ENCODE measurements around the gene LGR5. TPM values are rescaled to one million over a fixed set of nuclear protein-coding genes. Genes with fewer than 3 reads are reported as not detected.
A peak's percentile ranks its signal among the peaks of the same experiment; 100 is the strongest.
"Not testable (repeated sequence)": the region's sequence is repeated elsewhere in the genome, so short reads cannot be mapped to it uniquely, and the experiment has no call there.

The LGR5 gene
- total RNA-seq, 1 donor from 2014 or later = not detected

DNA sequence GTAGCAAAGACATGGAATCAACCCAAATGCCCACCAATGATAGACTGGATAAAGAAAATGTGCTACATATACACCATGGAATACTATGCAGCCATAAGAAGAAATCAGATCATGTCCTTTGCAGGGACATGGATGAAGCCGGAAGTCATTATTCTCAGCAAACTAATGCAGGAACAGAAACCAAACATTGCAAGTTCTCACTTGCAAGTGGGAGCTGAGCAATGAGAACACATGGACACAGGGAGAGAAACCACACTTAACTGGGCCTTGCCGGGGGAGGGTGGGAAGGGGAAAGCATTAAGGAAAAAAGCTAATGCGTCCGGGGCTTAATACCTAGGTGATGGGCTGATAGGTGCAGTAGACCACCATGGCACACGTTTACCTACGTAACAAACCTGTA is 130.3 kb downstream of the LGR5 start:
- DNase-seq; intact Hi-C loops (cut with micrococcal nuclease); ATAC-seq: not testable (repeated sequence)

DNA sequence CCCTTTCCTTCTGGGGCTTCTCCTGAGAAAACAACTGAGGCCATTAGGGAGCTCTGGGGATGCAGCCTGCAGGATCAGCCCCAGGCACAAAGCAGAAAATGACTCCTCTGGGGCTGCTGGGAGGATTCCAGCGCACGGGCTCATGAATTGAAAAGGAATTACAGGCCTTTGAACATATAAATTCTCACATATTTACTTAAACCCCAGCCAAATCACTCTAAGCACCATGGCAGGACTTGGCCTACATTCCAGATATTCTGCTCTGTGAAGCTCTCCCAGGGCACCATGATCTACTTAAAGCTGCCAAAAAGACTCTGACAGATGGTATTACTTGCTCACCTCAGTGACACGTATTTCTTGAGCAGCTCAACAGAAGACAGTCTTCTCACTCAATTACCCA is 136.9 kb downstream of the LGR5 start:
- DNase-seq (no peak), ATAC-seq (no peak)

DNA sequence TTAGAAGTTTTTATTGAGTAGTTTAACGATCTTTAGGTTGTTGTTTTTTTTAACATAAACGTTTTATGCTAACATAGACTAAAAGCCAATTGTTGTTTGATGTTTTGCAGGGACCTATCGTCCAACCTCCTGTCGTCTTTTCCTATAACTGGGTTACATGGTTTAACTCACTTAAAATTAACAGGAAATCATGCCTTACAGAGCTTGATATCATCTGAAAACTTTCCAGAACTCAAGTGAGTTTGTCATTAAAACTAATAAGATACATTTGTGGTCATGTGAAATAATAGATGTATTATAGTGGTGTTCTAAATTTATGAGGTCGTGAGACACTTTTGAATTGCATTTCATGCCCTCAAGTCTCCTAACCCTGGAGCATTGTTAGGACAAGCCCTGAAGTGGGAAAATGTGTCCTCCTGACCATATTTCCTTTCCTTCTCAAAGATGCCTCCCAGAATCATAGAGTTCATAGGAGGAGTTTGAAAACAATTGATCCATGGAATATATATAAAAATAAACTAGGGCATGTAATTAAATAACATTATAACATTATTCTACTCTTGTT is 139.2 kb downstream of the LGR5 start:
- intact Hi-C loops (cut with micrococcal nuclease) = no loop called here
- DNase-seq = no peak
- no peak for ATAC-seq

More for the DNA sequence above, 136.9 kb downstream of the LGR5 start:
- intact Hi-C loops (cut with micrococcal nuclease) = no loop called here

DNA sequence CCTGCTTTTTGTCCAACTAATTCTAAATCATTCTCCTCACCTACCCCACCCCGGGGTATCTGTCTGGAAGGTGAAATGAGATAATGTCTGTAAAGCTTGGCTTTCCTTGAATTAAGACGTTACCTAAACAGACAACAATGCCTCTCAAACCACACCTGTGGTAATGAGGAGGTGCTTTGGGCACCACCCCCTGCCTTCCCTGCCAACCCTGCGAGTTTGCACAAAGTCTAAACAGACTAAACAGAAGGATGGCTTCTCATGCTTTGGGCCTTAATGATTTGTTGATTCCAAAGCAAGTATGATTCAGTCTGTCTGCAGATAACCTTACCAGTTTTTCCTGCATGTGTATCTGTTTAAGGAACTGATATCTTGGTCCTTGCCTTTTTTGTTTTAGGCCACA is 141.6 kb downstream of the LGR5 start:
- intact Hi-C loops (cut with micrococcal nuclease) = no loop called here
- no peak for DNase-seq
- no peak for ATAC-seq

DNA sequence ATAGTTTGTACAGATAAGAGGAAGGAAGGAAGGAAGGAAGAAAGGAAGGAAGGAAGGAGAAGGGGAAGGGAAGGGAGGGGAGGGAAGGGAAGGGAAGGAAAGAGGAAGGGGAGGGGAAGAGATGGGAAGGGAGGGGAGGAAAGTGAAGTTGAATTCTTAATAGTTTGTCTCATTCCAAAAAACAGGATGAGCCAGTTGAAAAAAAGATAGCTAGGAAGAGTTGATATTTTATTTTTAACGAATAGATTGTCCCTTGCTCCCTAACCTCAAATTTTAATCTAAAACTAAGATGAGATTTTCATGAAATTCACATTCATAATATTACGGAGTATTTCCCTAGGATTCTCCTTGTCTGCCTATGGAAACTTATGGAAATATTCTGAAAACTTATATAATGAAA is 143.3 kb downstream of the LGR5 start:
- intact Hi-C loops (cut with micrococcal nuclease) = no loop called here
- ATAC-seq = no peak
- no peak for DNase-seq

DNA sequence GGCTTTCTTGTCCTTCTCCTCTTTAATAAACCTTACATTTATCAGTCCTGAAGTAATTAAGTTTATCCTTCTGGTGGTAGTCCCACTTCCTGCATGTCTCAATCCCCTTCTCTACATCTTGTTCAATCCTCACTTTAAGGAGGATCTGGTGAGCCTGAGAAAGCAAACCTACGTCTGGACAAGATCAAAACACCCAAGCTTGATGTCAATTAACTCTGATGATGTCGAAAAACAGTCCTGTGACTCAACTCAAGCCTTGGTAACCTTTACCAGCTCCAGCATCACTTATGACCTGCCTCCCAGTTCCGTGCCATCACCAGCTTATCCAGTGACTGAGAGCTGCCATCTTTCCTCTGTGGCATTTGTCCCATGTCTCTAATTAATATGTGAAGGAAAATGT is 144.8 kb downstream of the LGR5 start:
- intact Hi-C loops (cut with micrococcal nuclease) = no loop called here
- DNase-seq = no peak
- ATAC-seq = no peak

DNA sequence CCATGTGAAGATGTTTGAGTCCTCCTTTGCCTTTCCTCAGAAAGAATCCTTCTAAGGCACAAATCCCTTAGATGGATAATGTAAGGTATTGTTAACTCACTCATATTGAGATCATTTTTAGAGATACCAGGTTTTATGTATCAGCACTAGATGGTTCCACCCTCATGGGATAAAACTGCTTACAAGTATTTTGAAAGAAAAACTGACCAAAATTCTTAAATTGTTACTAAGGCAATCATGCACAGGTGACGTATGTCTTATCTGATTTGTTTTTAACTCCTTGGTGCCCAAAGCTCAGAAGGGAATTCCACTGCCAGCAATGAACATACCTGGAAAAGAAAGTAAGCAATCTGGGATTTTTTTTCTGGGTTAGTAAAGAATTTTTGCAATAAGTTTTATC is 145.6 kb downstream of the LGR5 start:
- ATAC-seq = no peak
- no peak for DNase-seq
- intact Hi-C loops (cut with micrococcal nuclease) = no loop called here

DNA sequence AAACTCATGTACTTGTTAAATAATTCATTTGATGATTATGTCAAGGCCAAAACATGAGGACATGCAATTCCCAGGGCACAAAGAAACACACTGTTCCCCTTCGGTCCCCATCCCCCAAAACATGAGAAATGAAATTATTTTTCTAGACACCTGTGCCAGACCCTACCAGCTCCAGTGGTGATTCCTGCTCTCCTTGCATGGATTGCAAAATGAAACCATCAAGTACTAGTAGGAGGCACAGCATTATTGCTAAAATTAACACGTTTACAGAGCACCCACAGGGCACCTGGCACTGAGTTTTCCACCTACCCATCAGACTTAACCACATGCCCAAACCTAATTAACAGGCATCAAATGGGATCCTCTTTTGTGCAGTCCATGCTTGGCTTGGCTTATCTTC is 147.4 kb downstream of the LGR5 start:
- DNase-seq (no peak), ATAC-seq (no peak)
- intact Hi-C loops (cut with micrococcal nuclease) = no loop called here

DNA sequence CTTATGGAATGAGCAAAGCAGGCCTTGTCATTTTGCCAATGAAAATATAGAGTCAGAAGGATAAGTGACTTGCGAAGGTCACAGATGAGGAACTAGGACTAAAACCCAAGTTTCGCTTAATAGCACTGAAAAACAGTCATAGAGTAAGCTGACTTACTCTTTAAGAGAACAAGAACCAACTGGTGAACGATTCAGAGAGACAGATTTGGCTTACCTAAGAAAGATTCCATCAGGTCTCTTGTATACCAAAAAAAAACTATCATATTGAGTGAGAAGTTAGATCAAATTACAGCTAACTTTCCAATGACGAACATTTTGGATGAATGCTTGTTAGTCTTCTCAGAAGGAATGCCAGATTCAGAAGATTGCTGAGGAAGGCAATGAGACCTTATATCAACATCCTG is 149.9 kb downstream of the LGR5 start:
- ATAC-seq (no peak), DNase-seq (no peak)
- intact Hi-C loops (cut with micrococcal nuclease) = no loop called here

DNA sequence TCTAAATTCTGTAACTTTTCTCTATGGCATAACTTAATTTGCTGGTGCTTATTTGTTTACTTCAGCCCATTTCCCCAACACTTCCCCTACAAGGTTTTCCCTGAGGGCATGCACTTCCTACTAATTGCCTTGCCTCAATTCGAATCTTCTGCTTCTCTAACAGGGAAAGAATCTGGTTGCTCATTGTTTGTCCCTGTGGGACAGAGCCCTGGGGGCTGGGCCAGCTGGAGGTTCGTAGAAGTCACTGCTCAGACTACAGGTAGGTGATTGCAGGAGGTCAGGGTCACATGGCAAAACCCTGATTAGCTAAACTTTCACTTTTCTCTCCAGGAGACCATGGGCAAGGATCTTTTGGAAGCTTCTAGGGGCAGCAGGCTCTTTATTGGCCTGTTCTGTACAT is 152.0 kb downstream of the LGR5 start:
- intact Hi-C loops (cut with micrococcal nuclease) = no loop called here
- DNase-seq (no peak), ATAC-seq (no peak)

DNA sequence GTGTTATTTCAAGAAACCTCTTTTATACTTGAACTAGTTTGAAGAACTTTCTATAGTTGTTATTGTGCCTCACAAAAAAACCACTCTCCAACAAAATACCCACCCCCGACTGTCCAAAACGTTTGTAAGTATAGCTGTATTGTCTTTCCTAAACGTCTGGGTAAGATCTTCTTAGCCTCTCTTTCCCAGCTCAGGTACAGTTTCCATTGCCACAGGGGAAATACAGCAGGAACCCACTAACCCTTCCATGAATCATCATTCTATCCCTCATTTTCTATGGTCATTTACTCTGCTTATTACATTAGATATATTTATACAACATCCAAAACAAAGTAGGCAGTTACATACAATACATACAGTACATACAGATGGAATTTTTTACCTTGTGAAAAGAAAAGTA is 153.2 kb downstream of the LGR5 start:
- intact Hi-C loops (cut with micrococcal nuclease) = no loop called here
- DNase-seq = no peak
- ATAC-seq = no peak

DNA sequence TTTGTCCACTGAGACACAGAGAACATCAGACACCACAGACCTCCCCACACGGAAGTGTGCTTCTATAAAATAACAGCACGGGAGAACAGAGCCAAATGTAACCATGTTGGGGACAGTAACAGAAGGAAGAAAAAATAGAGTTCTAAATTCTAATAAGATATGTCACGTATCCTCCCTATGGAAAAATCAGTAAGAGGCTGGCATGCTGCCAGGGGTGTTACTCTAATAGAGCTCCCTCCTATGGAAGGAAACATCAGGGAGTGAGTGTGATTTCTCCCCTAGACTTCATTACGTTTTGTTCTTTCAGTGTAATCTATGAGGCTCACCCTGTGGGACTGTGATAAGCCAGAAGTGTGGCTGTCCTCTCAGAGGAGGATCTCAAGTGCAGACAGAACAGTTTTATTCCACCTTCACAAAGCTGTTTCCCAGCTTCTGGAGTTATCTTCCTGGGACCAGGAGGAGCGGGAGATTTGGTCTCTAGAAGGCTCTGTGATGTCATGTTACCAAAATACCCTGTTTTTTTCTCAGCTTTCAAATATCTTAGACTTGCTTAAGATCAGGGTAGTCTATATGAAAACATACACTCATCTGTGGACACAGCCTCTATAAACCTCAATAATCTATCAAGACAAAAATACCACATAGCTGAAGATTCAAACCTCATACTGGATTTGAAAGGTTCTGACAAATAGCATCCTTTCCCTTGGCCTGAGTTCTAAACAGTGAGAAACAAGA is 154.8 kb downstream of the LGR5 start:
- DNase-seq (no peak), ATAC-seq (no peak)
- intact Hi-C loops (cut with micrococcal nuclease) = no loop called here

DNA sequence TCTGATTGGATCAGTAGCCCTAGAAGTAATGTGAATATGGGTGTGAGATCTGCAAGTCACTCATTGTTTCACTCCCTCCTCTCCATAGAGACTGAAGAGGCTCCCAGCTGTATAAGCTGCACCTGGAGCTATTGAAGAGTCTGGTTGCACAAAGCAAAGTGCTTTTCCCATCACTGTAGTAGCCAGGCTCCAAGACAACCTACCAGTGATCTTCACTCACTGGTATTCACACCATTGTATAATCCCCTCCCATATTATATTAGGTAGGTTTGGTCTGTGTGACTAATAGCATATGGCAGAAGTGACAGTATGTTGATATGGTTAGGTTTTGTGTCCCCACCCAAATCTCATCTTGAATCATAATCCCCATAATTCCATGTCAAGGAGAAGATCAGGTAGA is 159.6 kb downstream of the LGR5 start:
- ATAC-seq (no peak), DNase-seq (no peak)
- intact Hi-C loops (cut with micrococcal nuclease) = no loop called here

DNA sequence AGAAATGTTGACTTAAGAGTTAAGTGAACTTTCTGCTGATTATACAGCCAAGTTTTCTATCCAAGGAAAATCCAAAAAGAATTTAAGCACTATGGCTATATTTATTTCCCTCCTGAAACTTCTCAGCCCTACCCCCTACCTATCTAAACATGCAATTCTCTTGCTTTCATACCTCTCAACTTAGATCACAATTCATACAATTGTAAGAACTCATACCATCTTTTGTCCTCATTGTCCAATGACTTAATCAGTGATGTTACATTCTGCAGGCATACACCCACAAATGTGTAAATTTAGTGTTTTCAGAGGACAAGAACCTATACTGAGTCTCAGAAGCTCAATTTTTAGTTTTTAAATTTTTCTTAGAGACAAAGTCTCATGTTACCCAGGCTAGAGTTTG is 161.9 kb downstream of the LGR5 start:
- intact Hi-C loops (cut with micrococcal nuclease) = no loop called here
- ATAC-seq (no peak), DNase-seq (no peak)

DNA sequence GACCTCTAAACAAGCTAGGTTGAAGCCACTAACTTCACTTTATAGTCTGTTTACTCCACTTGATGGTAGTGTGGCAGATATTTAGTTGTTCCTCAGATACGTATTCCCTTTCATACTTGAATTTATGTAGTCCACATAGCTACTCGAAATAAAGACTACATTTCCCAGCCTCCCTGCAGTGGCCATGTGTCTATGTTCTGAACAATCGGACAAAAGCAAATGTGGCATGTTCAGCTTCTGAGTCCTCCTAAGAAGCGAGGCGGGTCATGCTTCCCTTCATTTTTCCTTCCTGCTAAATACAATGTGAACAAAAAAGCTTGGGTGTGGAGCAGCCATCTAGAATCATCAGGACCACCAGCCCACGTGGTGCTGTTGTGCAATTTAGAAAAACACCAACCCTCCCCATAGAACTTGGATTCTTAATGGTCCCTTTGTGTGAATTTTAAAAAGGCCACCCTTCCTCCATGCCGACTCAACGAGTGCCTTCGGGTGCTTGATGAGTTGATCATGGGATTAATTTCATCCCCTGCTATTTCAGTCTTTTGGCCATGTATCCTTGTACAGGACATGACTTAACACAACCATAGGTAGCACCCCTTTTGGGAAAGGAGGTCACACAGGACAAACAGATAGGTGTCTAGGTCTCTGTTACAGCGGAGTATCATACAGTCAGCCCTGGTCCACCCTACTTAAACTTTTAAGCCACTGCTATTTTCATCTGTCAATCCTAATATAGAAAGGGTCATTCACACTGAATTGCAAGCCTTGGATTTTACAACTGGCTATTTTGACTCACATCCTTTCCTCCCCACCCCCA is 163.4 kb downstream of the LGR5 start:
- DNase-seq = no peak
- ATAC-seq = peak; percentile 38
- intact Hi-C loops (cut with micrococcal nuclease) = no loop called here

DNA sequence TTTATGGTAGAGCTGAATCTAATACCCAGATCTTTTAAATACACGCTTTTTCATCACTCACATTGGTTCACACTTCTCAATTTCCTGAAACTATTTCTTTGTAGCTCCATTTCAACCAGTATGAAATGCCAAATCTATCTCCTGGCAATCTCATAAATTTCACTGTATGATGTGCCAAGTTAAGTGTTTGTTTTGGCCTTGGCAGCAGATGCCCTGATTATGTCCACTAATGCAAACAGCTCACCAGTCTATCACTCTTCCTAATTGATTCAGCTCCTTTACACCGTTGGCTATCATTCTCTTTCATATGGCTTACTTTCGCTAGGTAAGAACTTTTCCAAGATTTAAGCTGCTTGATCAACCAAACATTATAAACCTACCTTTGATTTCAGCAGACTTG is 165.4 kb downstream of the LGR5 start:
- DNase-seq (no peak), ATAC-seq (no peak)
- intact Hi-C loops (cut with micrococcal nuclease) = no loop called here

DNA sequence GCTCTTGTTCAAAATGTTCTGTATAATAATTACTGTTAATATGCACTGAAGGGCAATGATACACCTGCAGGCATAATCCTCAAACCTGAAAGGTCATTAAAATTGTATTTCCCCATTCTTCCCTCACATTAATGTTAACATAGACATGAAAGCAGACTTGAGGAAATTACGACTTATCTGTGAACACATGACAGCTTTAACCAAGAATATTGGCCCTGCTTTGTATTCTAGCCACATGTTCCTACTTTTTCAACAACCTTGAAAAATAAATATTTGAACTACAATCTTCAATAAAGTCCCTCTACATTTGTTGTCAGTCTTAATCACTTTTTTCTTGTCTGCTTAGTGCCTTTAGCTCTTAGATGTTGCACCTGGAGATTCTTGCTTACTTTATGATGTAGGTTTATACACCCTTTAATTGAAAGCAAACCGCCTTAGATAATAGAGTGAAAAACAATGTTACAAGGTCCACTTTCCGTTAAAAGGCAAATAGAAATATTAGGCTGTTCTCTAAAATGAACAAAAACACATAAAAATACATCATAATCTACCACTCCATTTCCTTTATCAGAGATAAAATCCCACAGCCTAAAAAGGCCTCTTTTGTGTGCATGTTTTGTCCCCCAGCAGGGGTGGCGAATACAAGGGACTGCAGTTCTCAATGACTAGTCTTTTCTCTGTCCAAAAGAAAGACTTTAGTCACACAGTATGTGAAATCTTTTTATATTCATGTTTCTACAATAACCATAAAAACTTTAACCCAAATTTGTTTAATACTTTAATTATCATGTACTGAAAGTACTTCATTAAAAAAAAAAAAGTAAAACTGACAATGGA is 168.1 kb downstream of the LGR5 start:
- ATAC-seq (no peak), DNase-seq (no peak)
- intact Hi-C loops (cut with micrococcal nuclease) = no loop called here

DNA sequence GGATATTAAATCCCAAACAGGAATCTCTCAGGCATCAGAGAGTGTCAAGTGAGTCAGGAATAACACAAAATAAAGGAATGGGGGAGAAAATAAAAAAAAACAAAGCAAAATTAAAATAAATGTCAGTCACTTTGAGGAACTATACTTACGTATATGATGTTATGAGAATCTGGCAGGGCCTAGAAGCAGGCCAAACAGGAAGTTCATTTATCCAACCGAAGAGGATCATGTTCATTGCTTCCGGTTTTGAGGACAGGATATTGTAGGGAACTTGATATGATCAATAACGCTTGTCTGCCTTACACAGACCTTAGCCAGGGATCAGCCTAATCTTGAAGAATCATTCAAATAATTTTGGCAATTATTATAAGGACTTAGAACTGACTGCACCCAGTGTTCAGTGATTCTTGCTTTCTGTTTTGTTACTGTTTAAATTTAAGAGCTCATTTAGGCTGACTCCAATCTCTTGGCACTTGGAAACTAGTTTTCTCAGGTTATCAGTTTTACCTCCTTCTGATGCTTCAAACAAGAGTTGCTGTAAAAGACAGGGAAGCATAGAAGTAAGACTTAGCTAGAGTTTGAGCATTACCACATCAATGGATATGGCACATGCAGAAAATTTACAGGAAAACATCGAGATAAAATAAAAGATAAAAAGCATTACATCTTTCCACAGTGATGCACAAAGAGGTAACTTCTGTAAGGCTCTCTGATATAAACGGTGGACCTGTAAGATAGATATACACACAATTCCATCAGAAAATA is 170.6 kb downstream of the LGR5 start:
- intact Hi-C loops (cut with micrococcal nuclease) = no loop called here
- no peak for ATAC-seq
- DNase-seq = no peak

DNA sequence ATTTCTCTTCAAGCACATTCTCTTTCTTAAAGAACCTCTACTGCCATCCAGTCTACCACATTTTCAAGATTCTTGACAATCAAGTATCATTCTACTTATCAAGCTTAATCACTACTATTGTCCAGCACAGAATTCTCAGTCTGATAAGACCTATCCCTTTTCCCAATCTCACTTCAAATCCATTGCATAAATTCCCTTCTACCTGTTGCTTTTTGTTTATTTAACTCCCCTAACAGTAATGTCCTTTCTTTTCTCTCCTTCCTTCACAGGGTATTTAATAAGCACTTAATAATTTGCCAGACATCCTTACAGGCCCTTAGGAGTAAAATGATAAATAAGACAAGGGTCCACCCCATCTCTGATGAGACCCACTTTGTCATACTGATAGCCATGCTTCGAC is 182.3 kb downstream of the LGR5 start:
- intact Hi-C loops (cut with micrococcal nuclease) = no loop called here
- DNase-seq = no peak
- no peak for ATAC-seq
